H1 (cell line): ENCODE measurements around the gene SLC38A7. TPM values are rescaled to one million over a fixed set of nuclear protein-coding genes. Genes with fewer than 3 reads are reported as not detected.
A peak's percentile ranks its signal among the peaks of the same experiment; 100 is the strongest.

Source experiments
- ATF2 ChIP-seq: IDR thresholded peaks from 2 replicates; pipeline ENCODE4 v1.6.1; 2012; ENCODE audit warnings: low read length, inconsistent platforms
- CBX8 ChIP-seq: fragments of 300-800, 300-1000 bp; sonication (generic); IDR thresholded peaks from 2 replicates; pipeline ENCODE4 v1.7.1; 2016; ENCODE audit warnings: low read depth, low read length, borderline replicate concordance
- CHD2 ChIP-seq: IDR thresholded peaks from 2 replicates; pipeline ENCODE4 v1.6.1; 2012; ENCODE audit warnings: low read length, improper control_type of control experiment
- CREB1 ChIP-seq: IDR thresholded peaks from 2 replicates; pipeline ENCODE4 v1.6.1; 2012; ENCODE audit warnings: inconsistent platforms
- CTBP2 ChIP-seq: IDR thresholded peaks from 2 replicates; pipeline ENCODE4 v1.7.0; 2011; ENCODE audit warnings: borderline replicate concordance, mild to moderate bottlenecking, moderate library complexity, mixed read lengths, low read length; ENCODE audit not compliant: insufficient read depth, insufficient read length
- HDAC2 ChIP-seq, 2 experiments: fragments of 300-600 bp in 1 of 2; sonication (generic) in 1 of 2; IDR thresholded peaks; 2 replicates each; pipeline ENCODE4 v1.6.1; 2011 to 2012; ENCODE audit warnings: low read depth in 2 of 2, low read length in 2 of 2, mild to moderate bottlenecking in 2 of 2, moderate library complexity in 2 of 2, borderline replicate concordance in 1 of 2, inconsistent platforms in 1 of 2
- RBBP5 ChIP-seq: IDR thresholded peaks from 2 replicates; pipeline ENCODE4 v1.7.1; 2012; ENCODE audit warnings: low read depth, mild to moderate bottlenecking, inconsistent platforms, low read length, moderate library complexity, borderline replicate concordance
- RXRA ChIP-seq: IDR thresholded peaks from 2 replicates; pipeline ENCODE4 v1.6.1; 2011; ENCODE audit warnings: low read depth, mild to moderate bottlenecking, low read length, moderate library complexity; ENCODE audit not compliant: insufficient read depth
- SIX5 ChIP-seq: IDR thresholded peaks from 2 replicates; pipeline ENCODE4 v1.6.1; 2011; ENCODE audit warnings: mild to moderate bottlenecking, low read depth, low read length
- SUZ12 ChIP-seq: fragments of 200-600 bp; sonication (generic); IDR thresholded peaks from 2 replicates; pipeline ENCODE4 v1.6.1; 2012; ENCODE audit warnings: mild to moderate bottlenecking, inconsistent platforms, low read length, moderate library complexity, mixed read lengths
- TCF12 ChIP-seq: IDR thresholded peaks from 2 replicates; pipeline ENCODE4 v1.6.1; 2011; ENCODE audit warnings: low read depth, mild to moderate bottlenecking, low read length
- polyA plus RNA-seq, 7 experiments: library from polyadenylated mRNA; depleted of rRNA in 3 of 7; stranded (reverse) in 5 of 7; unstranded in 2 of 7; fragments of >200 nt in 5 of 7; fragments of 200-250 nt in 2 of 7; gene quantifications; 1 replicate in 5 of 7; 2 replicates in 1 of 7; 4 replicates in 1 of 7; pipeline versions ENCODE4 v1.2.1 to v1.2.3, GENCODE V29; 2011 to 2013; ENCODE audit warnings: missing spikeins in 2 of 7, mixed read lengths in 2 of 7
- total RNA-seq: library from RNA; stranded (reverse); fragmentation: NEBNext Ultra II Directional; extraction: Animal tissue kit (Norgen Biotek cat#: 25700); gene quantifications from 2 replicates; pipeline ENCODE4 v1.2.1, GENCODE V29; 2021

SLC38A7 gene
- total and polyA plus RNA-seq, 2 of the 8 experiments (the other 6 are each of a cell fraction or from before 2014, with no cell fraction given), result 26.7 to 28.0 TPM

GRCh38 chr16:58629733-58630640 lies 54.6 kb downstream of the SLC38A7 start, which contains the start of gene CNOT1 (continued):
- TF ChIP-seq SUZ12 (no peak), CHD2 (peak; percentile 95), HDAC2 (IDR thresholded peaks at IDR 0.05; ENCODE audit: borderline replicate concordance in 1 of 2, low read depth in 2 of 2, low read length in 2 of 2) (no peak), RXRA (no peak), SIX5 (peak; percentile 97), CTBP2 (no peak), ATF2 (peak; percentile 67), RBBP5 (no peak), TCF12 (no peak), CREB1 (peak; percentile 98), CBX8 (no peak)
- TF ChIP-seq, all 59 proteins: peak for 28
